CD14-positive monocyte (primary cell): ENCODE measurements around the gene NAPB. TPM values are rescaled to one million over a fixed set of nuclear protein-coding genes. Genes with fewer than 3 reads are reported as not detected.
A peak's percentile ranks its signal among the peaks of the same experiment; 100 is the strongest.

Experiments
- DNase-seq, 3 donors: peaks; one replicate each; pipeline ENCODE4 v3.0.0-alpha.2; 2011 to 2022
- H2AFZ ChIP-seq: 2 replicates; pipeline ENCODE4 v1.6.0; 2012; ENCODE audit warnings: mild to moderate bottlenecking, low read depth, low read length, inconsistent platforms; ENCODE audit not compliant: insufficient read depth, poor library complexity, severe bottlenecking
- H3K27ac ChIP-seq, 2 donors: 1 replicate in 1 of 2; 2 replicates in 1 of 2; pipeline ENCODE4 v1.5.1; 2012 to 2013; ENCODE audit warnings: low read length in 2 of 2, control low read depth in 1 of 2, inconsistent platforms in 1 of 2, low read depth in 1 of 2, mild to moderate bottlenecking in 1 of 2
- H3K27me3 ChIP-seq, 2 donors: one replicate each; pipeline versions ENCODE4 v1.6.0 to v1.6.1; 2011 to 2013; ENCODE audit warnings: low read length in 2 of 2; ENCODE audit not compliant: control insufficient read depth in 2 of 2, insufficient read depth in 2 of 2
- H3K36me3 ChIP-seq, 2 donors: replicated peaks in 1 of 2; 1 replicate in 1 of 2; 2 replicates in 1 of 2; pipeline versions ENCODE4 v1.5.1 to v1.6.1; 2012 to 2013; ENCODE audit warnings: low read length in 2 of 2, control low read depth in 1 of 2, inconsistent platforms in 1 of 2, mild to moderate bottlenecking in 1 of 2; ENCODE audit not compliant: insufficient read depth in 2 of 2, control insufficient read depth in 1 of 2
- H3K4me1 ChIP-seq, 2 donors: 1 replicate in 1 of 2; 2 replicates in 1 of 2; pipeline versions ENCODE4 v1.5.1 to v1.6.1; 2012 to 2013; ENCODE audit warnings: low read length in 2 of 2, control low read depth in 1 of 2, inconsistent platforms in 1 of 2, mild to moderate bottlenecking in 1 of 2, moderate library complexity in 1 of 2; ENCODE audit not compliant: insufficient read depth in 2 of 2, control insufficient read depth in 1 of 2
- H3K4me2 ChIP-seq: replicated peaks from 2 replicates; pipeline ENCODE3; 2012; ENCODE audit warnings: low read length, moderate library complexity, mild to moderate bottlenecking; ENCODE audit not compliant: poor library complexity, severe bottlenecking; ENCODE audit errors: extremely low read depth
- H3K4me3 ChIP-seq, 3 experiments: fragments of 200-600 bp in 1 of 3; sonication (generic) in 1 of 3; replicated peaks in 1 of 3; 1 replicate in 2 of 3; 2 replicates in 1 of 3; pipeline ENCODE4 v1.5.1; 2011 to 2013; ENCODE audit warnings: low read length in 3 of 3, mild to moderate bottlenecking in 3 of 3, control low read depth in 2 of 3, low read depth in 2 of 3, inconsistent platforms in 1 of 3, moderate library complexity in 1 of 3
- H3K79me2 ChIP-seq: 2 replicates; pipeline ENCODE4 v1.6.0; 2012; ENCODE audit warnings: mild to moderate bottlenecking, control low read depth, inconsistent platforms, low read length, moderate library complexity; ENCODE audit not compliant: insufficient read depth
- H3K9ac ChIP-seq: 2 replicates; pipeline ENCODE4 v1.6.0; 2017; ENCODE audit warnings: low read length, mild to moderate bottlenecking; ENCODE audit not compliant: insufficient read depth, poor library complexity, severe bottlenecking
- H3K9me3 ChIP-seq, 2 donors: replicated peaks in 1 of 2; 1 replicate in 1 of 2; 2 replicates in 1 of 2; pipeline versions ENCODE4 v1.5.1 to v1.6.1; 2012 to 2013; ENCODE audit warnings: low read length in 2 of 2, control low read depth in 1 of 2; ENCODE audit not compliant: control insufficient read depth in 1 of 2, insufficient read depth in 1 of 2
- H4K20me1 ChIP-seq: 2 replicates; pipeline ENCODE4 v1.6.0; 2012; ENCODE audit warnings: mild to moderate bottlenecking, low read length, control low read depth, moderate library complexity; ENCODE audit not compliant: insufficient read depth
- H3K27ac Mint-ChIP-seq, 7 donors: one replicate each; pipeline ENCODE4 v1.8.0; 2020; ENCODE audit warnings: mild to moderate bottlenecking in 7 of 7, mixed read lengths in 7 of 7, moderate library complexity in 6 of 7, inconsistent platforms in 2 of 7
- H3K27me3 Mint-ChIP-seq, 3 donors: one replicate each; pipeline ENCODE4 v1.8.0; 2021 to 2022; ENCODE audit warnings: low read depth in 3 of 3, mild to moderate bottlenecking in 3 of 3, mixed read lengths in 3 of 3, moderate library complexity in 3 of 3, inconsistent platforms in 1 of 3
- H3K36me3 Mint-ChIP-seq, 2 donors: one replicate each; pipeline ENCODE4 v1.8.0; 2020; ENCODE audit warnings: mixed read lengths in 2 of 2, inconsistent platforms in 1 of 2, mild to moderate bottlenecking in 1 of 2
- H3K4me1 Mint-ChIP-seq: one replicate; pipeline ENCODE4 v1.8.0; 2020; ENCODE audit warnings: mild to moderate bottlenecking, mixed read lengths
- H3K4me3 Mint-ChIP-seq, 2 donors: one replicate each; pipeline ENCODE4 v1.8.0; 2020; ENCODE audit warnings: mild to moderate bottlenecking in 2 of 2, mixed read lengths in 2 of 2, moderate library complexity in 1 of 2
- H3K9me3 Mint-ChIP-seq, 7 donors: one replicate each; pipeline ENCODE4 v1.8.0; 2020 to 2022; ENCODE audit warnings: mixed read lengths in 7 of 7, mild to moderate bottlenecking in 6 of 7, moderate library complexity in 6 of 7, inconsistent platforms in 2 of 7
- WGBS: methylation state at CpG from one replicate; pipeline ENCODE4 v1.1.5; 2013; ENCODE audit warnings: missing lambda C conversion rate; ENCODE audit not compliant: insufficient coverage; 5-methylcytosine and 5-hydroxymethylcytosine counted together
- intact Hi-C, 2 donors: fragments of 100-400 bp; cut with micrococcal nuclease; formaldehyde crosslinking; loops; one replicate each; pipeline versions ENCODE4 v1.15.0 to v1.15.1; 2023
- polyA plus RNA-seq, 3 donors: library from polyadenylated mRNA; depleted of rRNA in 1 of 3; unstranded in 2 of 3; stranded (reverse) in 1 of 3; fragments of 300-500 nt in 2 of 3; fragments of >200 nt in 1 of 3; fragmentation: Illumina TruSeq in 2 of 3; gene quantifications; 1 replicate in 2 of 3; 2 replicates in 1 of 3; pipeline ENCODE4 v1.2.3, GENCODE V29; 2012 to 2021
- TF ChIP-seq, protein P1 (sequence below): fragments of 200-600 bp; IDR thresholded peaks from one replicate; pipeline ENCODE4 v1.8.0; 2022; ENCODE audit warnings: antibody characterized with exemption, mild to moderate bottlenecking

NAPB gene
- polyA plus RNA-seq, 3 donors = 2.4 to 6.3 (median 2.6) TPM

DNA sequence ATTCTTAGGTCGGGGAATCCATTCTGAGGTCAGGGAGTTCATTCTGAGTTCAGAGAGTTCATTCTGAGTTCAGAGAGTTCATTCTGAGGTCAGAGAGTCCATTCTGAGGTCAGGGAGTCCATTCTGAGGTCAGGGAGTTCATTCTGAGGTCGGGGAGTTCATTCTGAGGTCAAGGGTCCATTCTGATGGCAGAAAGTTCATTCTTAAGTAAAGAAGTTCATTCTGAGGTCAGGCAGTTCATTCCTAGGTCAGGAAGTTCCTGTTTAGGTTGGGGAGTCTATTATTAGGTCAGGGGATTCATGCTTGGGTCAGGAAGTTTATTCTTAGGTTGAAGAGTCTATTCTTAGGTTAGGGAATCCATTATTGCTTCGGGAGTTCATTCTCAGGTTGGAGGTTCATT lies 87.2 kb downstream of the NAPB start:
- Mint-ChIP-seq H3K4me1 (peaks cover 17% of the 10 kb centered on the region), H3K4me3 (no peak overlapping the region), H3K9me3 (peaks cover 0 to 8% (median 2%) of the 10 kb centered on the region in 7 donors), H3K27ac (peak overlapping the region in 4 of 7 donors; percentile 44 to 80 (median 60)), H3K36me3 (no peaks in the 10 kb centered on the region), H3K27me3 (peaks cover 0 to 4% (median 0%) of the 10 kb centered on the region in 3 donors)
- Histone ChIP-seq H3K4me1 (no peaks in the 10 kb centered on the region), H2AFZ (no peak overlapping the region), H4K20me1 (no peaks in the 10 kb centered on the region), H3K4me2 (no peak overlapping the region), H3K36me3 (no peaks in the 10 kb centered on the region), H3K27me3 (no peaks in the 10 kb centered on the region), H3K27ac (no peak overlapping the region), H3K9me3 (no peaks in the 10 kb centered on the region), H3K4me3 (no peak overlapping the region), H3K9ac (no peak overlapping the region), H3K79me2 (no peaks in the 10 kb centered on the region)
- WGBS = 50% methylated on average over 3 of the region's 3 CpGs
- DNase-seq = peak; percentile 27 to 64 (median 50)
- TF ChIP-seq, protein P1, sequence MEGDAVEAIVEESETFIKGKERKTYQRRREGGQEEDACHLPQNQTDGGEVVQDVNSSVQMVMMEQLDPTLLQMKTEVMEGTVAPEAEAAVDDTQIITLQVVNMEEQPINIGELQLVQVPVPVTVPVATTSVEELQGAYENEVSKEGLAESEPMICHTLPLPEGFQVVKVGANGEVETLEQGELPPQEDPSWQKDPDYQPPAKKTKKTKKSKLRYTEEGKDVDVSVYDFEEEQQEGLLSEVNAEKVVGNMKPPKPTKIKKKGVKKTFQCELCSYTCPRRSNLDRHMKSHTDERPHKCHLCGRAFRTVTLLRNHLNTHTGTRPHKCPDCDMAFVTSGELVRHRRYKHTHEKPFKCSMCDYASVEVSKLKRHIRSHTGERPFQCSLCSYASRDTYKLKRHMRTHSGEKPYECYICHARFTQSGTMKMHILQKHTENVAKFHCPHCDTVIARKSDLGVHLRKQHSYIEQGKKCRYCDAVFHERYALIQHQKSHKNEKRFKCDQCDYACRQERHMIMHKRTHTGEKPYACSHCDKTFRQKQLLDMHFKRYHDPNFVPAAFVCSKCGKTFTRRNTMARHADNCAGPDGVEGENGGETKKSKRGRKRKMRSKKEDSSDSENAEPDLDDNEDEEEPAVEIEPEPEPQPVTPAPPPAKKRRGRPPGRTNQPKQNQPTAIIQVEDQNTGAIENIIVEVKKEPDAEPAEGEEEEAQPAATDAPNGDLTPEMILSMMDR = no peak
- intact Hi-C loops = loop anchor here in 1 of 2 donors (2.0 to 5.0 kb wide), 5 partner anchors 15 to 302 kb away; no protein-coding TSS in a partner anchor

- Mint-ChIP-seq H3K4me1 (peaks cover 17% of the 10 kb centered on the region), H3K36me3 (no peaks in the 10 kb centered on the region), H3K9me3 (peaks cover 0 to 8% (median 2%) of the 10 kb centered on the region in 7 donors), H3K27me3 (peaks cover 0 to 4% (median 2%) of the 10 kb centered on the region in 3 donors), H3K27ac (no peak overlapping the region), H3K4me3 (no peak overlapping the region)
- no peak for DNase-seq
- Histone ChIP-seq H3K9me3 (no peaks in the 10 kb centered on the region), H3K9ac (no peak overlapping the region), H3K36me3 (no peaks in the 10 kb centered on the region), H3K27me3 (no peaks in the 10 kb centered on the region), H3K4me2 (no peak overlapping the region), H3K79me2 (no peaks in the 10 kb centered on the region), H4K20me1 (no peaks in the 10 kb centered on the region), H3K4me3 (no peak overlapping the region), H2AFZ (no peak overlapping the region), H3K27ac (no peak overlapping the region), H3K4me1 (no peaks in the 10 kb centered on the region)
- TF ChIP-seq, protein P1 = no peak
- WGBS = no CpG with 5 or more reads among the region's 2 CpGs
- intact Hi-C loops = loop anchor here in 1 of 2 donors (5.0 kb wide), 4 partner anchors 85 to 300 kb away; no protein-coding TSS in a partner anchor
Measured at GRCh38 chr20:23332467-23332866, 88.8 kb downstream of the NAPB start.
